Hepatocyte (in vitro differentiated cells): Measurements from ENCODE around the gene NPLOC4. TPM values are rescaled to one million over a fixed set of nuclear protein-coding genes. Genes with fewer than 3 reads are reported as not detected.

Experiments
- DNase-seq: peaks from one replicate; pipeline ENCODE4 v3.0.0-alpha.2; 2016; ENCODE audit warnings: low spot score
- H2AFZ ChIP-seq: fragments of 200-600 bp; sonication (generic); 2 replicates; pipeline ENCODE4 v1.6.0; 2016; ENCODE audit warnings: antibody characterized with exemption, mild to moderate bottlenecking
- H3K27ac ChIP-seq: fragments of 200-600 bp; sonication (generic); 2 replicates; pipeline ENCODE4 v1.5.1; 2016; ENCODE audit warnings: mild to moderate bottlenecking
- H3K27me3 ChIP-seq: fragments of 200-600 bp; sonication (generic); 2 replicates; pipeline ENCODE4 v1.6.1; 2016
- H3K36me3 ChIP-seq: fragments of 200-600 bp; sonication (generic); replicated peaks from 2 replicates; pipeline ENCODE4 v1.5.1; 2016; ENCODE audit warnings: low read depth; ENCODE audit not compliant: insufficient read depth
- H3K4me1 ChIP-seq: fragments of 200-600 bp; sonication (generic); 2 replicates; pipeline ENCODE4 v1.5.1; 2016; ENCODE audit warnings: mild to moderate bottlenecking, moderate library complexity; ENCODE audit not compliant: insufficient read depth
- H3K4me2 ChIP-seq: fragments of 200-600 bp; sonication (generic); 2 replicates; pipeline ENCODE4 v1.6.0; 2016
- H3K4me3 ChIP-seq: fragments of 200-600 bp; sonication (generic); 2 replicates; pipeline ENCODE4 v1.5.1; 2016; ENCODE audit warnings: mild to moderate bottlenecking
- H3K79me2 ChIP-seq: fragments of 200-600 bp; sonication (generic); 2 replicates; pipeline ENCODE4 v1.6.0; 2017; ENCODE audit warnings: mild to moderate bottlenecking
- H3K9me2 ChIP-seq: fragments of 200-600 bp; sonication (generic); replicated peaks from 2 replicates; pipeline ENCODE4 v1.6.0; 2017; ENCODE audit warnings: mild to moderate bottlenecking; ENCODE audit not compliant: insufficient read depth
- H3K9me3 ChIP-seq: fragments of 200-600 bp; sonication (generic); 2 replicates; pipeline ENCODE4 v1.5.1; 2016; ENCODE audit warnings: low read depth, mild to moderate bottlenecking
- H4K20me1 ChIP-seq: fragments of 200-600 bp; sonication (generic); 2 replicates; pipeline ENCODE4 v1.6.0; 2016; ENCODE audit warnings: mild to moderate bottlenecking; ENCODE audit not compliant: insufficient read depth, poor library complexity, severe bottlenecking
- EZH2 ChIP-seq: fragments of 200-600 bp; sonication (generic); IDR thresholded peaks from 2 replicates; pipeline ENCODE4 v1.6.1; 2016; ENCODE audit warnings: antibody characterized with exemption, mild to moderate bottlenecking, borderline replicate concordance
- EZH2phosphoT487 ChIP-seq: fragments of 200-600 bp; sonication (generic); IDR thresholded peaks from one replicate; pipeline ENCODE4 v1.6.1; 2018; ENCODE audit warnings: antibody characterized with exemption, mild to moderate bottlenecking, low read depth, moderate library complexity; ENCODE audit not compliant: unreplicated experiment, severe bottlenecking
- WGBS: methylation state at CpG from one replicate; pipeline ENCODE4 v1.1.6; 2016; ENCODE audit warnings: low lambda C conversion rate; ENCODE audit errors: missing lambda C conversion rate; 5-methylcytosine and 5-hydroxymethylcytosine counted together
- polyA plus RNA-seq: library from polyadenylated mRNA; unstranded; fragments of >200 nt; fragmentation: Nextera tagmentation; extraction: Ambion mirVana; gene quantifications from 2 replicates; pipeline ENCODE4 v1.2.1, GENCODE V29; 2016
- total RNA-seq: library from RNA; depleted of rRNA; stranded (reverse); fragments of >200 nt; gene quantifications from 2 replicates; pipeline ENCODE4 v1.2.3, GENCODE V29; 2014
- TF ChIP-seq, protein P1 (sequence below): fragments of 200-600 bp; sonication (generic); IDR thresholded peaks from 2 replicates; pipeline ENCODE4 v1.5.1; 2016; ENCODE audit warnings: antibody characterized with exemption, mild to moderate bottlenecking; ENCODE audit not compliant: poor library complexity

NPLOC4 gene
- total and polyA plus RNA-seq, 2 experiments from 2014 or later: 53.7 to 54.6 TPM

DNA sequence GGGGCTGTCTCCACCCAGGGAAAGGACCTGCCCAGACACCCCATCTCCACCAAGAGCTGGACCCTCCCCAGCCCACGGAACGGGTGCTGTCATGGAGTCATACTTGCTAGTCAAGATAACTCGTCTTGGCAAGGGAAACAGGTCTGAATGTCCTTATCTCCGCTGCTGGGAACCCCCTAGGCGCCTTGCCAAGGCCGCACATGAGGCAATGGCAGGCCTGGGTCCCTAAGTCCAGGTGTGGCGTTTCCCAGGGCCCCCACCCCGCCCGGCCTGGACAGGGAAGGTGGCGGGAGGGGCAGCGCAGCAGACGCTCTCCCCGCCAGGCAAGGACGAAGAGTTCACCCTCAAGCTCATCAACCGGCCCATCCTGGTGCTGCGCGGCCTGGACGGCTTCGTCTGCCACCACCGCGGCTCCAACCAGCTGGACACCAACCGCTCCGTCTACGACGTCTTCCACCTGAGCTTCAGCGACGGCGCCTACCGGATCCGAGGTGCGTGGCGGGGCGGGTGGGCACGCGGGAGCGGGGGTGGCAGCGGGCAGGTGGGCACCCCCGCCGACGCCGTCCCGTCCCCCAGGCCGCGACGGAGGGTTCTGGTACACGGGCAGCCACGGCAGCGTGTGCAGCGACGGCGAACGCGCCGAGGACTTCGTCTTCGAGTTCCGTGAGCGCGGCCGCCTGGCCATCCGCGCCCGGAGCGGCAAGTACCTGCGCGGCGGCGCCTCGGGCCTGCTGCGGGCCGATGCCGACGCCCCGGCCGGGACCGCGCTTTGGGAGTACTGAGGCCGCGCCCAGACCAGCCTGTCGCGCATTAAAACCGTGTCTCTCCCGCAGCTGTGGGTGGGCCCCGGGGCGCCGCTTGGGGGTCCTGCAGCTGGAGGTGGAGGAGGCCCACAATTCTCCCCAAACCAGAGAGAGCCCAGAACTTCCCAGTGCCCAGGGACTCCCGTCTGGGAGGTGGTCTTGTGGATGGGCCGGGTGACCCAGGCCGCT lies 100.3 kb downstream of the NPLOC4 start:
- Histone ChIP-seq H3K36me3 (no peaks in the 10 kb centered on the region), H2AFZ (no peak overlapping the region), H3K79me2 (no peaks in the 10 kb centered on the region), H3K9me2 (no peaks in the 10 kb centered on the region), H3K4me3 (no peak overlapping the region), H3K4me1 (peaks cover 9% of the 10 kb centered on the region), H3K4me2 (peak overlapping the region; percentile 67), H3K27me3 (peaks cover 13% of the 10 kb centered on the region), H4K20me1 (no peaks in the 10 kb centered on the region), H3K9me3 (no peaks in the 10 kb centered on the region), H3K27ac (no peak overlapping the region)
- no peak for DNase-seq
- TF ChIP-seq, protein P1, sequence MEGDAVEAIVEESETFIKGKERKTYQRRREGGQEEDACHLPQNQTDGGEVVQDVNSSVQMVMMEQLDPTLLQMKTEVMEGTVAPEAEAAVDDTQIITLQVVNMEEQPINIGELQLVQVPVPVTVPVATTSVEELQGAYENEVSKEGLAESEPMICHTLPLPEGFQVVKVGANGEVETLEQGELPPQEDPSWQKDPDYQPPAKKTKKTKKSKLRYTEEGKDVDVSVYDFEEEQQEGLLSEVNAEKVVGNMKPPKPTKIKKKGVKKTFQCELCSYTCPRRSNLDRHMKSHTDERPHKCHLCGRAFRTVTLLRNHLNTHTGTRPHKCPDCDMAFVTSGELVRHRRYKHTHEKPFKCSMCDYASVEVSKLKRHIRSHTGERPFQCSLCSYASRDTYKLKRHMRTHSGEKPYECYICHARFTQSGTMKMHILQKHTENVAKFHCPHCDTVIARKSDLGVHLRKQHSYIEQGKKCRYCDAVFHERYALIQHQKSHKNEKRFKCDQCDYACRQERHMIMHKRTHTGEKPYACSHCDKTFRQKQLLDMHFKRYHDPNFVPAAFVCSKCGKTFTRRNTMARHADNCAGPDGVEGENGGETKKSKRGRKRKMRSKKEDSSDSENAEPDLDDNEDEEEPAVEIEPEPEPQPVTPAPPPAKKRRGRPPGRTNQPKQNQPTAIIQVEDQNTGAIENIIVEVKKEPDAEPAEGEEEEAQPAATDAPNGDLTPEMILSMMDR: no peak
- peak; percentile 44 for TF ChIP-seq EZH2
- 28% methylated on average over 46 of the region's 89 CpGs for WGBS

DNA sequence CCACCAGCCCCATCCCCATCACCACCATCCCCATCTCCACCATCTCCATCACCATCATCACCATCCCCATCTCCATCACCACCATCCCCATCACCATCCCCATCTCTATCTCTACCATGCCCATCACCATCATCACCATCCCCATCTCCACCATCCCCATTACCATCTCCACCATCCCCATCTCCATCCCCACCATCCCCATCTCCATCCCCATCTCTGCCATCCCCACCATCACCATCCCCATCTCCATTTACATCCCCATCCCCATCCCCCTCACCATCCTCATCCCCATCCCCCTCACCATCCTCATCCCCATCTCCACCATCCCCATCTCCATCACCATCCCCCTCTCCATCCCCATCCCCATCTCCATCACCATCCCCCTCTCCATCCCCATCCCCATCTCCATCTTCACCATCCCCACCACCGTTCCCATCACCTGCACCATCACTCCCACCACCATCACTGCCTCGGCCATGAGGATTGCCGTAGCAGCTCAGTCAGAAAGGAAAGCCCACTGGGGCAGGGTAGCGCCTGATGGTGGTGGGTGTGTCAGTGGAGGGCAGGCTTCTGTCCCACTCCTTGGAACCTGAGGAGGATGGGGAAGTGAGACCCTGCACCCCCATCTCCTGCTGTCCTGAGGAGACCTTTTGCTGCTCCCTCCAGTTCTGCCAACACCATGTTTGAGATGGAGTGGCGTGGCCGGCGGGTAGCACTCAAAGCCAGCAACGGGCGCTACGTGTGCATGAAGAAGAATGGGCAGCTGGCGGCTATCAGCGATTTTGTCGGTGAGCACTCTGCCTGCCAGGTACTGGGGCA lies 101.2 kb downstream of the NPLOC4 start:
- Histone ChIP-seq H3K4me2 (no peak overlapping the region), H3K9me2 (no peaks in the 10 kb centered on the region), H2AFZ (no peak overlapping the region), H3K36me3 (no peaks in the 10 kb centered on the region), H3K4me3 (no peak overlapping the region), H3K79me2 (no peaks in the 10 kb centered on the region), H3K27me3 (peaks cover 13% of the 10 kb centered on the region), H3K4me1 (peaks cover 9% of the 10 kb centered on the region), H3K9me3 (no peaks in the 10 kb centered on the region), H4K20me1 (no peaks in the 10 kb centered on the region), H3K27ac (no peak overlapping the region)
- TF ChIP-seq, protein P1: no peak
- no peak for TF ChIP-seq EZH2
- TF ChIP-seq EZH2phosphoT487: no peak
- no peak for DNase-seq
- 87% methylated on average over 13 of the region's 13 CpGs for WGBS

DNA sequence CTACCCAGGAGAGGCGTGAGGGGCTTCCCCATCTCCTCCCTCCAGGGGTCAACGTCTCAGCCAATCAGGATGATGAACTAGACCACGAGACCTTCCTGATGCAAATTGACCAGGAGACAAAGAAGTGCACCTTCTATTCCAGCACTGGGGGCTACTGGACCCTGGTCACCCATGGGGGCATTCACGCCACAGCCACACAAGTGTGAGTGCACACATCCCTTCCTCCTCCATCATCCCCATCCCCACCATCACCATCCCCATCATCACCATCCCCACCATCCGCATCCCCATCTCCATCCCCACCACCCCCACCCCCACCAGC lies 101.9 kb downstream of the NPLOC4 start:
- DNase-seq: no peak
- Histone ChIP-seq H3K4me2 (no peak overlapping the region), H3K27ac (no peak overlapping the region), H3K9me3 (no peaks in the 10 kb centered on the region), H4K20me1 (no peaks in the 10 kb centered on the region), H3K9me2 (no peaks in the 10 kb centered on the region), H3K79me2 (no peaks in the 10 kb centered on the region), H3K4me1 (peaks cover 9% of the 10 kb centered on the region), H2AFZ (no peak overlapping the region), H3K36me3 (no peaks in the 10 kb centered on the region), H3K4me3 (no peak overlapping the region), H3K27me3 (peaks cover 13% of the 10 kb centered on the region)
- TF ChIP-seq EZH2phosphoT487: no peak
- WGBS: 97% methylated on average over 5 of the region's 5 CpGs
